ENCODE data around the gene PACS2. TPM values are rescaled to one million over a fixed set of nuclear protein-coding genes. Genes with fewer than 3 reads are reported as not detected.

PACS2 gene
- total RNA-seq, 1 donor from 2014 or later = 263 TPM

DNA sequence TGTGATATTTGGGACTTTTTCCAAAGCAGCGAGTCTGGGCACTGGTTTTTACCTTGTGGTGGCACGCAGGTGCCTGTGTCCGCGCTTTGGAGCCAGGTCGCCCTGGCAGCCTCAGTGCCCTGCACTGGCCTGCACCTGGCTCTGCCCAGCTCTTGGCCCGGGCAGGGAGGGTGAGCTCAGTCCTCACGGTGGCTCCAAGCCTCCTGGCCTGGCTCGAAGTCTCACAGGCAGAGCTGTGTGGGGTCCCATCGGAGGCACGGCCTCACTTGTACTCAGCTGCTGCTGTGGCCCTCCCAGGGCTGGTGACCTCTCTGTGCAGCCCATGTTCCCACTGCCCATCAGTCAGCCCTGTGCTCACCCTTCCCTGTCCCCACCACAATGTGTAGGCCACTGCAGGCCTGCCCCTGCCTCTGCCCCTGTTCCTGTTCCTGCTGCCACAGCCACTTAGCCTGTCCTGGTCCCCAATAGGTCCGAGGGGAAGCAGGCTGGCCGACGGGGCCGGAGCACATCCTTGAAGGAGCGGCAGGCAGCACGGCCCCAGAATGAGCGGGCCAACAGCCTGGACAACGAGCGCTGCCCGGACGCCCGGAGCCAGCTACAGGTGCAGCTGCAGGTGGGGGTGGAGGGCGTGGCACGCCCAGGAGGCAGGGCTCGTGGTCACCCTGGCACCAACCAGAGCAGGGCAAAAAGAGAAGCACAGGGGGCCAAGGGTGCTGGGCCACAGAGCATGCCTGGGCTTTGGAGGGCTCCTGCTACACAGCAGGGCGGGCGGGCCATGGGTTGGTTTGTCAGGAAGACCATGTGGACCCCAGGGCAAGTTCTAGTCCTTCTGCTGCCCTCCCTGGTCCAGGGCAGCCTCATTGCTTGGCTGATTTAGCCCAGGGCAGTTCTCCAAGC lies 67.1 kb downstream of the PACS2 start:
- TF ChIP-seq, protein P1, sequence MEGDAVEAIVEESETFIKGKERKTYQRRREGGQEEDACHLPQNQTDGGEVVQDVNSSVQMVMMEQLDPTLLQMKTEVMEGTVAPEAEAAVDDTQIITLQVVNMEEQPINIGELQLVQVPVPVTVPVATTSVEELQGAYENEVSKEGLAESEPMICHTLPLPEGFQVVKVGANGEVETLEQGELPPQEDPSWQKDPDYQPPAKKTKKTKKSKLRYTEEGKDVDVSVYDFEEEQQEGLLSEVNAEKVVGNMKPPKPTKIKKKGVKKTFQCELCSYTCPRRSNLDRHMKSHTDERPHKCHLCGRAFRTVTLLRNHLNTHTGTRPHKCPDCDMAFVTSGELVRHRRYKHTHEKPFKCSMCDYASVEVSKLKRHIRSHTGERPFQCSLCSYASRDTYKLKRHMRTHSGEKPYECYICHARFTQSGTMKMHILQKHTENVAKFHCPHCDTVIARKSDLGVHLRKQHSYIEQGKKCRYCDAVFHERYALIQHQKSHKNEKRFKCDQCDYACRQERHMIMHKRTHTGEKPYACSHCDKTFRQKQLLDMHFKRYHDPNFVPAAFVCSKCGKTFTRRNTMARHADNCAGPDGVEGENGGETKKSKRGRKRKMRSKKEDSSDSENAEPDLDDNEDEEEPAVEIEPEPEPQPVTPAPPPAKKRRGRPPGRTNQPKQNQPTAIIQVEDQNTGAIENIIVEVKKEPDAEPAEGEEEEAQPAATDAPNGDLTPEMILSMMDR (IDR thresholded peaks at IDR 0.05; ENCODE audit: partially characterized antibody, unreplicated experiment) = no peak
- no peak overlapping the region for H3K4me3 Mint-ChIP-seq (ENCODE audit: unreplicated experiment)
- DNase-seq = no peak
- H3K27ac Mint-ChIP-seq (ENCODE audit: unreplicated experiment) = no peak overlapping the region
- H3K36me3 Mint-ChIP-seq (ENCODE audit: unreplicated experiment) = no peaks in the 10 kb centered on the region
- no peaks in the 10 kb centered on the region for H3K4me1 Mint-ChIP-seq (ENCODE audit: low read depth, unreplicated experiment)
- peaks cover 8% of the 10 kb centered on the region for H3K9me3 Mint-ChIP-seq (ENCODE audit: unreplicated experiment)
- H3K27me3 Mint-ChIP-seq (ENCODE audit: unreplicated experiment) = peaks cover 4% of the 10 kb centered on the region

DNA sequence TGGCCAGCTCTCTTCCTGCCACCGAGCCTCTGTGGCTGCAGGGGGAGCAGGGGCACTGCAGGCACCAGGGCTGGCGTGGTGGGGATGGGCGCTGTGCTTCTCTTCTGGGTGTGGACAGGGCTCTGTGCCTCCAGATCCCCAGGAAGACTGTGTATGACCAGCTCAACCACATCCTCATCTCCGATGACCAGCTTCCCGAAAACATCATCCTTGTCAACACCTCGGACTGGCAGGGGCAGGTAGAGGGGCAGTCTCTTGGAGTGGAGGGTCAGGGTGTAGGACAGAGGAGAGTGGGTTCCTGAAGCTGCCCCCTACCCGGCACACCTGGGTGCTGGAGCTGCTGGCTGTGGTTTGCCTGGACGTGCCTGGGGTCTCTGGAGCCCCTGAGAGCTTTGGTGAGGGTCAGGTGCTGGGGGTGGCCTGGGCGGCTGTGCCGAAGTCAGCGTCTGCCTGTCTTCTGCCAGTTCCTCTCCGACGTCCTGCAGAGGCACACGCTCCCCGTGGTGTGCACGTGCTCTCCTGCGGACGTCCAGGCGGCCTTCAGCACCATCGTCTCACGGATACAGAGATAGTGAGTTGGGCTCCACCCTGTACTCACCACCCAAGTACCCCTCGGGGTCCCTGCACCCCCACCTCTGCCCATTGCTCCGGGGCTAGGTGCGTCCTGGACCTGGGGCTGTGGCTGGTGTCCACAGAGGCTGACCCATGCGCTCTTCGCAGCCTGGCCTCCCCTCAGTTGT lies 68.0 kb downstream of the PACS2 start:
- H3K4me3 Mint-ChIP-seq (ENCODE audit: unreplicated experiment) = no peak overlapping the region
- no peaks in the 10 kb centered on the region for H3K36me3 Mint-ChIP-seq (ENCODE audit: unreplicated experiment)
- peaks cover 4% of the 10 kb centered on the region for H3K27me3 Mint-ChIP-seq (ENCODE audit: unreplicated experiment)
- TF ChIP-seq, protein P1 (IDR thresholded peaks at IDR 0.05; ENCODE audit: partially characterized antibody, unreplicated experiment) = no peak
- DNase-seq = no peak
- peaks cover under 1% of the 10 kb centered on the region for H3K4me1 Mint-ChIP-seq (ENCODE audit: low read depth, unreplicated experiment)
- H3K9me3 Mint-ChIP-seq (ENCODE audit: unreplicated experiment) = peaks cover 8% of the 10 kb centered on the region
- H3K27ac Mint-ChIP-seq (ENCODE audit: unreplicated experiment) = no peak overlapping the region

DNA sequence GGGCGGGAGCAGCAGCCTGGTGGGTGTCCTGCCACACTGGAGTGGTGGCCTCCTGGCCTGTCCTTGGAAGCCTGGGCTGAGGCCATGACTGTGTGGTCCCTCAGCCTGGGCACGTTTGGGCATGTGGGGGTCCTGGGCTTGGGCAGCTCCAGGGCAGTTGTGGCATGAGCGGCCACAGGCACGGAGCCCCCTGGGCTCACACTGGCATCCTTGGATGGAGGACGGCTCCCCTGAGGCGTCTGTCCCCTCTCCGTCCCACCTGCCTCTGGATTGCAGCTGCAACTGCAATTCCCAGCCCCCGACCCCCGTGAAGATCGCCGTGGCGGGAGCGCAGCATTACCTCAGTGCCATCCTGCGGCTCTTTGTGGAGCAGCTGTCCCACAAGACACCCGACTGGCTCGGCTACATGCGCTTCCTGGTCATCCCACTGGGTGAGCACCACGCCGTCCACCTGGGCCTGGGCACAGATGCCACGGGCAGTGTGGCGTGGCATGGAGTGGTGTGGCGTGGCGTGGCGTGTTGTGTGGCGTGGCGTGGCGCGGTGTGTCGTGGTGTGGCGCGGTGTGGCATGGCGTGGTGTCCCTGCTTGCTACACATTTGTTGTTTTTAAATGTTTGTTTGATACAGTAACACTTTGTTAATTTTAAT lies 68.7 kb downstream of the PACS2 start:
- peak overlapping the region; percentile 48 for H3K27ac Mint-ChIP-seq (ENCODE audit: unreplicated experiment)
- no peaks in the 10 kb centered on the region for H3K36me3 Mint-ChIP-seq (ENCODE audit: unreplicated experiment)

DNA sequence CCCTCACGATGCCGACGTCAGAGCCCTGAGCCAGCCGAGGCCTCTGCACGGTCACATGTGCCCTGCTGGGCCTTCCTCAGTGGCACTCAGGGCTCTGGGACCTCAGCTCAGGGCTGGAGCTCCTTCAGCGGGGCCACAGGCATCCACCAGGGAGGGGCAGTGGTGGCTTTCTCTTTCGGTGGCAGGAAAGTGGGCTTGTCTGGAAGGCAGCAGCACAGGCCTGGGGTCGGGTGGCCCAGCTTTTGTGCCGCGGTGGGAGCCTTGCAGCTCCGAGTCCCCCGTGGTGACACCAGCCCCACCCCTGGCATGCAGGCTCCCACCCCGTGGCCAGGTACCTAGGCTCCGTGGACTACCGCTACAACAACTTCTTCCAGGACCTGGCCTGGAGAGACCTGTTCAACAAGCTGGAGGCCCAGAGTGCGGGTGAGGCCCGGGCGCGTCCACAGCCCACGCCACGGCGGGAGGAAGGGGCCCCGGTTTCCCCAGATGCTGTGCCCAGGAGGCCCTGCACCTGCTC lies 69.6 kb downstream of the PACS2 start:
- TF ChIP-seq, protein P1 (IDR thresholded peaks at IDR 0.05; ENCODE audit: partially characterized antibody, unreplicated experiment) = no peak
- Mint-ChIP-seq H3K27ac (ENCODE audit: unreplicated experiment) (no peak overlapping the region), H3K9me3 (ENCODE audit: unreplicated experiment) (peaks cover 5% of the 10 kb centered on the region), H3K4me3 (ENCODE audit: unreplicated experiment) (no peak overlapping the region), H3K4me1 (ENCODE audit: low read depth, unreplicated experiment) (peaks cover 10% of the 10 kb centered on the region), H3K36me3 (ENCODE audit: unreplicated experiment) (no peaks in the 10 kb centered on the region), H3K27me3 (ENCODE audit: unreplicated experiment) (peaks cover 6% of the 10 kb centered on the region)
- no peak for DNase-seq

More for the DNA sequence above, 68.7 kb downstream of the PACS2 start:
- no peak for DNase-seq
- TF ChIP-seq, protein P1 (IDR thresholded peaks at IDR 0.05; ENCODE audit: partially characterized antibody, unreplicated experiment) = no peak
- Mint-ChIP-seq H3K9me3 (ENCODE audit: unreplicated experiment) (peaks cover 9% of the 10 kb centered on the region), H3K4me1 (ENCODE audit: low read depth, unreplicated experiment) (peaks cover 7% of the 10 kb centered on the region), H3K27me3 (ENCODE audit: unreplicated experiment) (peaks cover 6% of the 10 kb centered on the region), H3K4me3 (ENCODE audit: unreplicated experiment) (no peak overlapping the region)

Measured in glutamatergic neuron (in vitro differentiated cells).